Upper lobe of left lung (tissue), 4 donors: Measurements from ENCODE around the gene PRKAG2.

ENCODE experiments used
- POLR2AphosphoS5 ChIP-seq, 2 donors: sonication (generic); formaldehyde crosslinking; IDR thresholded peaks; one replicate each; pipeline ENCODE4 v1.5.1; 2017; ENCODE audit warnings: antibody characterized with exemption in 2 of 2
- TF ChIP-seq, protein P1 (sequence below), 6 experiments: fragments of 450-650 bp in 4 of 6; fragments of 200-600 bp in 2 of 6; sonication (generic) in 2 of 6; IDR thresholded peaks; one replicate each; pipeline ENCODE4 v1.5.1; 2016 to 2019; ENCODE audit warnings: antibody characterized with exemption in 6 of 6

DNA sequence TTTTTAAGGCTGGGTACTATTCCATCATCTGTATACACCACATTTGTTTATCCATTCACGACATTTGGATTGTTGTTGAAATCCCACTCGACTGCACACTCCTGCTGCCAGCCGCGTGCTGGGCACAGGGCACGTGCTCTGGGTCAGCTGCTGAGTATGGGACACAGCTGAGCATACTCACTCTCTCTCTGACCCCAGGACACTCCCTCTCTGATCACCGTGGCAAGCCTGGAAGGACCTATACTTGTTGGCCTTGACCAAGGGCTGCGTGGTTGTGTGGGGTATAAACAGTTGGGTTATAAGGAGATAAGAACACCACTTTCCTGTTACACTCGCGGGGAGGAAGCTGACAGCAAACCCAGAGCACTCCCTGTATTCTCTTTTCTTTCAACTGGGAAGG, 204.2 kb downstream of the PRKAG2 start:
- peak in 1 of 2 donors; percentile 50 for TF ChIP-seq POLR2AphosphoS5 (IDR thresholded peaks at IDR 0.05)
- TF ChIP-seq, protein P1, sequence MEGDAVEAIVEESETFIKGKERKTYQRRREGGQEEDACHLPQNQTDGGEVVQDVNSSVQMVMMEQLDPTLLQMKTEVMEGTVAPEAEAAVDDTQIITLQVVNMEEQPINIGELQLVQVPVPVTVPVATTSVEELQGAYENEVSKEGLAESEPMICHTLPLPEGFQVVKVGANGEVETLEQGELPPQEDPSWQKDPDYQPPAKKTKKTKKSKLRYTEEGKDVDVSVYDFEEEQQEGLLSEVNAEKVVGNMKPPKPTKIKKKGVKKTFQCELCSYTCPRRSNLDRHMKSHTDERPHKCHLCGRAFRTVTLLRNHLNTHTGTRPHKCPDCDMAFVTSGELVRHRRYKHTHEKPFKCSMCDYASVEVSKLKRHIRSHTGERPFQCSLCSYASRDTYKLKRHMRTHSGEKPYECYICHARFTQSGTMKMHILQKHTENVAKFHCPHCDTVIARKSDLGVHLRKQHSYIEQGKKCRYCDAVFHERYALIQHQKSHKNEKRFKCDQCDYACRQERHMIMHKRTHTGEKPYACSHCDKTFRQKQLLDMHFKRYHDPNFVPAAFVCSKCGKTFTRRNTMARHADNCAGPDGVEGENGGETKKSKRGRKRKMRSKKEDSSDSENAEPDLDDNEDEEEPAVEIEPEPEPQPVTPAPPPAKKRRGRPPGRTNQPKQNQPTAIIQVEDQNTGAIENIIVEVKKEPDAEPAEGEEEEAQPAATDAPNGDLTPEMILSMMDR (IDR thresholded peaks at IDR 0.05), result no peak
